ENCODE results near the gene MINDY4.

The MINDY4 gene

DNA sequence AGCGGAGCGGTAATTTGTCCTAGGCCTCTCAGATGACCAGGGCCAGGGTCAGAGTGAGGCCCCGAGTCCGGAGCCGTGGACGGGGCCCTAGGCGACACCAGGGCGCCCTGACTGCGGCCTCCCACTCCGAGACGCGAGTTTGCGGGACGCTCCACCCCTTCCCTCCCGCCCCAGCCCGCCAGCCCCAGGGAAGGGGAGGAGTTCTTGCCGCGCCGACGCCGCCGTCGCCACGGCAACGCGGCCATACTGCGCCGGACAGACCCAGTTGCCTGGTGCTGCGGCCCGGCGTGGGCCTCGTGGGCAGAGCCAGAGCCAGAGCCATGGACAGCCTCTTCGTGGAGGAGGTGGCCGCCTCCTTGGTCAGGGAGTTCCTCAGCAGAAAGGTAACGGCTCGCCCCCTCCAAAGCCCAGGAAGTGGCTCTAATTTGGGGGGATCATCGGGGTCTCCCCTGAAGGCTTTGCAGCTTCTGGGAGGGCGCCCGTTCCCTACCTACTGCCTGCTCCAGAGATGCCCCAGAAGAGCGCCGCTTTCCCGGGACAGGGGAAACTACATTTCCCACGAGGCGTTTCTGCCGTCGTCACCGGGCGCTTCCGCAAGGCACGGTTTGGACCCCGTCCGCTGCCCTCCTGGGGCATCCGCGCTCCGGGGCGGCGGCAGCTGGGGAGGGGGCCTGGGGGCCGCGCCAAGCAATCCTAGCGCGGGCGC is at the start of gene MINDY4:
MINDY4 (plus strand) TSS at position 244 of the 706 bp plus-strand sequence; CDS start at position 321, 77 bp downstream.
- DNase-seq: peak in 1 of 2 donors; percentile 33

DNA sequence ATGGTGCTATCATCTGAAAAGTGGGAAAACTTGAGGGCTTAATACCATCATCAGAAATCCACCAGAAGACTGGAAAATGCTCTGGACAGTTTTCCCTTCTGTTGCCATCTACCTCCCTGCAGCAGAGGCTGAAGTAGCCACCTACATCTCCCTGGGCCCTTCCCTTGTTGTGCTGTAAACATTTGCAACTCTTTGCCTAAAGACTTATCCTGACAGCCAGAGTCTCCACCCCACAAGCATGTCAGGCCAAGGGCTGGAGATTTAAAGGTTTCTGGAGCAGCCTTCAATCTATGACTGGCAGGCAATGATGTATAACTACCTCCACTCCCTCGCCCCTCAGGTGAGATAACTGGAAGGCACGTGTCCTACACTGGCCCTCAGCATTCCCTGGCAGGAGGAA is 49.0 kb upstream of the MINDY4 start:
- no peak for DNase-seq

DNA sequence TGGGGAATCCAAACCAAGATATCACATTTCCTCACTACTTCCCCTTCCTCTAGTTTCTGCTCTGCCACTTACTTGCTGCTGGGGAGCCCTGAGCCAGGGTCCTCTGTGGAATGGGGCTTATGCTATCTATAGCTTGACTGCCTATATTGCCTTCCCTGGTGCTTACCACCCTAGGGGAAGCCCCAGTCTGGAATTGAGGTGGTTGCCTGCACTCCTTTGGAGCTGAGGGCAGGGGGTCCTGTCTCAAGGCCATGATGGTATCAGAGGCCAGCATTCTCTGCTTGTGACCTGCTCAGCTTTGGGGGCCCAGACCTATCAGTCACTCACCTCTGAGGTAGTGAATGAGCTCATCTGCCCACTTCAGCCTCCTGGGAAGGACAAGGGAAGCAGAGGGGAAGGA is 48.5 kb upstream of the MINDY4 start:
- DNase-seq: no peak

GRCh38 chr7:30723776-30724175 is 47.4 kb upstream of the MINDY4 start:
- DNase-seq: no peak

DNA sequence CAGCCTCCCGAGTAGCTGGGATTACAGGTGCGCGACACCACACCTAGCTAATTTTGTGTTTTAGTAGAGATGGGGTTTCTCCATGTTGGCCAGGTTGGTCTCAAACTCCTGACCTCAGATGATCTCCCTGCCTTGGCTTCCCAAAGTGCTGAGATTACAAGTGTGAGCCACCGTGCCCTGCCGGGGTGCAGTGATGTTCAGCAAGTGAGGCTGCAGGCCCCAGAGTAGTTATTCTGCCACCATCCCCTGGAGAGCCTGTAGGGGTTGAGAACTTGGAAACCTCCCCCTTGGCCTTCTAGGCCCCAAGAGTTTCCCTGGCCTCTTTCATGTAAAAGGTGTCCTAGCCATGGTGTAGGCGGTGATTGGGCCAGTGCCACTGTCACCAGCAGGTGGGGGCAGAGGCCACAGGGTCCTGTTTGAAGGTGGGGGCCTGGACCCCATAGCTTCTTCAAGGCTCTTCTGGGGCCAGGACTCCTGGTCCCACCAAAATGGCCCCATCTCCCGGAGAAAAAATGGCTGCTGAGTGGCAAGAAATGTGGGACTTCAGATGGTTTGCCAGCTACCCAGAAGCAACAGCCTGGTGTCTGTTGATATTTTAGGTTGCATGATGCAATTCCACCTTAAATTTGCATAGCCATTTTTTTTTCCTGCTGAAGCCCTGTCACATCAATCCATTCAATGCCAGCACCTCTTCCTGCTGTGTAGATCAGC is 44.8 kb upstream of the MINDY4 start:
- no peak for DNase-seq

DNA sequence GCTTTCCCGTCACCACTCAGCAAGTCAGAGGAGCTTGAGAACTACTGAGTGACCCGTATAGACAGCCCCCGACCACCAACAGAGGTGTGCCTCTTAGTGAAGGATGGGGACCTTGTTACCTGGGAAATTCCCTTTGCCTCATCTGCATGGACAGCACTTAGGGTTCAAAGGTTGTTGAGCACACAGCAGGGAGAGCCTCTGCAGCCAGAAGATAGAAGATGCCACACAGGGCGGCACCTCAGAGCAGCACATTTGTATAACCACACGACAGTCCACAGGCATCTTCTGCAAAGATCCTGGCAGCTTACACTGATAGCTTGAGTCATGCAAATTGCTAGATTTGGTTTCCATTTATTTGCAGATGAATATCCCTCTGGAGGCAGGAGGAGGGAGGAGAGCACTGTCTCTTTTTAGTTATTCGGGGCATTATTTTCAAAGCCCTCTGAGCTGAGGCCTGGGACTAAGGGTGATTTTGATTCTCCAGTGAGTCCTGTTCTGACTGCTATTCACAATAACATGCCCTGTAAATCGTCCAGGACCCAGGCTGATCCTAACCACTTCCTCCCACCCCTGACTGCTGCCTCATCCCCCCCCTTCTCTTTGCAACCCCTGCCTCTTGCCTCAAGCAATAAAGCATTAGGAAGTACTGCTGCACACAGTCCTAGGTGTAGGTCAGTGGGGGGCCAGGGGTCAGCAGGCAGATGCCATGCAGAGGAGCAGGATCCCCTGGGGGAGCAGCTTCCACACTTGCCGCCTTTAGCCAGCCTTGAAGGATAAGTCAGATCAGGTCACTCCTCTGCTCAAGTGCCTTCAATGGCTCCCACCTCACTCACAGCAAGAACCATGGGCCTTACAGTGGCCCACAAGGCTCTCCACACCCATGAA is 43.9 kb upstream of the MINDY4 start:
- DNase-seq: no peak

DNA sequence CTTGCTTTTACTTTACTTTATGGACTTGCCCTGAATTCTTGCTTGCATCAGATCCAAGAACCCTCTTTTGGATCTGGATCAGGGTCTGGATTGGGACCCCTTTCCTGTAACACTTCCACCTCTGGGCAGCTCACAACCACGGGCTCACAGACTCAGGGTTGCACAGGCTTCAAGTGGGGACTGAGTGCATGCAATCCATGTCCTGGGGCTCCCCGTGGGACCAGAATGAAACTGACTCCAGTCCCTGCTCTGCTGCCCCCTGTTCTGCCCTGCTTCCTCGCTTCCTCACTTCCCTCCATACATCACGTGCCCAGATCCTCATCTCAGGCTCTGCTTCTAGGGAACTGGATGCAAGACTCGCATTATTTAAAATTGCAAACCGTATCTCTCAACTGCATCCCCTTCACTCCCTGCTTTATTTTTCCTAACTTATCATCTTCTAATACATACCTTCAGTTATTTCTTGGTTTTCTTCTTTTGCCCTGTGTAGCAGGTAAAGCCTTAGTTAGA is 42.6 kb upstream of the MINDY4 start:
- DNase-seq: no peak

DNA sequence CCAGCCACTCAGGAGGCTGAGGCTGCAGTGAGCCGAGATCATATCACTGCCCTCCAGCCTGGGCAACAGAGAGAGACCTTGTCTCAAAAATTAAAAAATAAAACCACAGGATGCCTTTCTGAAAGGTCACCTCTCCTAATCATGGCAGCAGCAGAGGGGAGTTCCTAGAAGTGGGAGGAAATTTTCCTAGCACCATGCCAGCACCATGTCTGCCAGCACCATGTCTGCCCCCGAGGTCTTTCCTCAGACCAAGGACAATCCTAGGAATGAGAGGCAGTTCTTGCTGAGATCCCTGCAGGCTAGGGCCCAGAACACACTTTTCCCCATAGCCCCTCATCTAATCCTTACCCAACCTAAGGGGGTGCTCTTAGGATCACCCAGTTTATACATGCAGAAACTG is 41.6 kb upstream of the MINDY4 start:
- no peak for DNase-seq

GRCh38 chr7:30730097-30730496 is 41.1 kb upstream of the MINDY4 start:
- no peak for DNase-seq

- DNase-seq: no peak
Observed at GRCh38 chr7:30730996-30731395, 40.2 kb upstream of the MINDY4 start.

GRCh38 chr7:30731581-30731980 is 39.6 kb upstream of the MINDY4 start:
- no peak for DNase-seq

- DNase-seq: no peak
Observed at GRCh38 chr7:30732606-30733005, 38.6 kb upstream of the MINDY4 start.

DNA sequence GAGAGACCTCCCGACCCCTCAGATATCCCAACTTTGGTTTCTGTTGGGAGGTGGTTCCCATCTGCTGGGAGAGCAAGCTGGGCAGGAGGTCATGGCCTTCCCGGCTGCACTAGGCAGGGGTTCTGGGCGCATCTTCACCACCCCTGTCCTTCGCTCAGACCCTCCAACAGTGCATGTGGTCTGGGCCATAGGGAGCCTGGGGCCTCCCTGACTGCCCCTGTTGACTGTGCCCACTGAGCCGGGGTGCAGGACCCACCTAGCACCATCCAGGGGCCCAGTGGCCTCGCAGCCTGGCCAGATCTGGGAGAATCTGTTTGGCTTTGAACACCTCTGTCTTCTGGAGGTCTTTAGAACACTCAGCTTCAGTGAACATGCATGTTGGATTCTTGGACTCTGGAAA is 38.0 kb upstream of the MINDY4 start:
- DNase-seq: no peak

- DNase-seq: no peak
Observed at GRCh38 chr7:30733691-30734090, 37.5 kb upstream of the MINDY4 start.

GRCh38 chr7:30734497-30734896 is 36.7 kb upstream of the MINDY4 start:
- no peak for DNase-seq

DNA sequence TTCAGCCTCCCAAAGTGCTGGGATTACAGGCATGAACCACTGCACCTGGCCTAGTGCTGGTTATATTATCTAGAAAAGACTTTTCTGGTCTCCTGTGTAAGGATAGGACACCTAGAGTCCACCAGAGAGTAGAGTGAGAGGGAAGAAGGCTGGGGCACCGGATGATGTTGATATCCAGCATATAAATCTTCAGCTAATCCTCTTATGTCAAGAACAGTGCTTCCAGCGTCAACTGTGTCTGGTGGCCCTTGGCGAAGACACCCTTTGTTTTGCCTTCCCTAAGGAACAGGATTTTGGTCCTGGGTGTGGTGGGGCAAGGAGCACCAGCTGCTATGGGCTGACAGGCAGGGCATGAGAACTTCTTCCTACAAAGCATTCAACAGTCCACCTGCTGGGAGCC is 35.6 kb upstream of the MINDY4 start:
- DNase-seq: no peak

- DNase-seq: no peak
Observed at GRCh38 chr7:30736291-30736690, 34.9 kb upstream of the MINDY4 start.

DNA sequence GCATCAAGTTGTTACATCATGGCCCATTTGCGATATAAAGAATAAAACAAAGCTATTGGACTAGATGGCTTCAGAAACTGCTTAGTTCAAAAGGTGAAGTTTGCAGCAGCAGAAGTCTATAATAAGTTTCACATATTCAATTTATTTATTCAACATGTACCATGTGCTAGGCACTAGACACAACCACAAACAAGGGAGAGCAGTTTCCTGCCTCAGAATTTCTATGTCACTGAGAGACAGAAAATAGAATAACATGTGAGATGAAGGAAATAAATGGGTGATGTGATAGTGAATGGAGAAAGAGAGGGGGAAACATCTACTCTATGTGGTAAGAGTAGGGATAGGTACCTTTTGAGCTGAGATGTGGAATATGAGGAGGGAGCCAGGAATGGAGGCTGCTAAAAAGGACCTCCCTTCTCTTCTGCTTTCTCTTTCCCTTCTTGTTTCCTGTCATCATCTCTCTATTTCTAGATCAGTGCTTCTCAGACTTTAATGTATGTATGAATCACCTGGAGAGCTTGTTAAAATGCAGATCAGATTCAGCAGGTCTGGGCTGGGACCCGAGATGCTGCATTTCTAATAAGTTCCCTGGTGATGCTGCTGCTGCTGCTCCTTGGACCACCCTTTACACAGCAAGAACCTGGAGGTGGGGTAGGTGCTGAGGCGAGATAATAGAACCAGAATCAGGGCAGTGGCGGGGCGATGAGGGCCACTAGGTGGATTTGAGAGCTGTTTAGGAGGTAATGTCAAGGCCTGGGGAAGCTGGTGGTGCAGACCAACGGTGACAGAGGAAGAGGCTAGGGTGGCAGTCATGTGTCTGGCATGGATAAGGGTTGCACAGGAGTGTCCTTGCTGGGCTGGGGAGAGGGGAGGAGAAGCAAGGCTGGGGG is 32.9 kb upstream of the MINDY4 start:
- DNase-seq: no peak

DNA sequence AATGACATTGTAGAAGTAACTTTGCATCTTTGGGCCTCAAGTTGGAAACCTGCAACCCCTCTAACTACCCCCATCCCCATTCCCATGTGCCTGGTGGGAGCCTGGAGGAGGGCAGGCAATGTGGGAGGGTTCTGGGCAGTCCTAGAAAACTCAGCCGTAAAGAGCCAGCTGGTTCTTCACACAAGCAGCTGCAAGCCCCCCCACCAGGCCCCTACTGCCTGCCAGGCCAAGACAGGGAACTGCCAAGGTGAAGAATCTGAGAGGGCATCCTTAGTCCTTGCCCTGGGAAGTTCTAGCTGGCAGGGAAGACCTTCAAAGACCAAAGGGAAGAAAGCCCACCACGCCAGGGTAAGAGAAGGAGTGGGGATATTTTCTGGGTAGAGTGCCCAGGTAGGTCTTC is 31.5 kb upstream of the MINDY4 start:
- DNase-seq: no peak

DNA sequence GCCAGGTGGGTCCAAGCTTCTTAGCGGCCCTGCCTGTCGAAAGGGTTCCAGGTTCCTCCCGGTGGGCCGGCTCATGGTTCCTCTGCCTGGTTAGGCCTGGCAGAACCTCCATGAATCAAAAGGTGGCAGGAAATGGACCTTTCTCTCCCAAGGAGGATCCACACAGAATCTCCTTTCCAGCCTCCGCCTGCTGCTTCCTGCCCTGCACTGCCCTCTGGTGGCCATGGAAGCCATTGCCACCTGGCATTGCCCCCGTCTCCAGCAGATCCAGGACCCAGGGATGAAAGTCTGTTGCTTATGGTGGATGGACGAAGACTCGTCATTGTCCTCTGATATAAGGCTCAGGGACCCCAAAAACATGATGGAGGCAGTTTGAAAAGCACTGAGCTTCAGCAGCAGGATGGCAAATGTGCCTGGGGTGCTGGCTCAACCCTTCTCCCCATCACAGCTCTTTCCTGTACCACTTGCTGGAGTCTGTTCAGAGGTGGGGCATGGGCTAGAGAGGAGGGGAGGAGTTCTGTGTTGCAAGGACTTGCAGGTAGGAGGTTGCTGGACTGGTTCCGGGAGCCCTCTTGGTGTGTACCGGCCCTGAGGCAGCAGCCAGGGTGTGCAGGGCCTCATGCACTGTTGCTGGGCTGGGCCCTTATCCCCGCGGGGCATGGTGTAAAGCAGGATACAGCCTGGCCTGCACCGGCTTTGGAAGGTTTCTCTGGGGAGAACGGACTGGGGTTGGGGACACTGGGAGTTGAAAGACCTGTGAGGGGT is 30.6 kb upstream of the MINDY4 start:
- DNase-seq: peak; percentile 4 to 18

- DNase-seq: no peak
Observed at GRCh38 chr7:30741289-30741688, 29.9 kb upstream of the MINDY4 start.
